C1 segment of cervical spinal cord (tissue), 14 donors: ENCODE measurements around the gene LDLRAD3.
"Not testable (repeated sequence)": the region's sequence is repeated elsewhere in the genome, so short reads cannot be mapped to it uniquely, and the experiment has no call there.

Source experiments
- DNase-seq, 14 donors: peaks; one replicate each; lab custom pipeline; 2025; lab: John Stamatoyannopoulos, UW

Gene LDLRAD3, protein sequence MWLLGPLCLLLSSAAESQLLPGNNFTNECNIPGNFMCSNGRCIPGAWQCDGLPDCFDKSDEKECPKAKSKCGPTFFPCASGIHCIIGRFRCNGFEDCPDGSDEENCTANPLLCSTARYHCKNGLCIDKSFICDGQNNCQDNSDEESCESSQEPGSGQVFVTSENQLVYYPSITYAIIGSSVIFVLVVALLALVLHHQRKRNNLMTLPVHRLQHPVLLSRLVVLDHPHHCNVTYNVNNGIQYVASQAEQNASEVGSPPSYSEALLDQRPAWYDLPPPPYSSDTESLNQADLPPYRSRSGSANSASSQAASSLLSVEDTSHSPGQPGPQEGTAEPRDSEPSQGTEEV

DNA sequence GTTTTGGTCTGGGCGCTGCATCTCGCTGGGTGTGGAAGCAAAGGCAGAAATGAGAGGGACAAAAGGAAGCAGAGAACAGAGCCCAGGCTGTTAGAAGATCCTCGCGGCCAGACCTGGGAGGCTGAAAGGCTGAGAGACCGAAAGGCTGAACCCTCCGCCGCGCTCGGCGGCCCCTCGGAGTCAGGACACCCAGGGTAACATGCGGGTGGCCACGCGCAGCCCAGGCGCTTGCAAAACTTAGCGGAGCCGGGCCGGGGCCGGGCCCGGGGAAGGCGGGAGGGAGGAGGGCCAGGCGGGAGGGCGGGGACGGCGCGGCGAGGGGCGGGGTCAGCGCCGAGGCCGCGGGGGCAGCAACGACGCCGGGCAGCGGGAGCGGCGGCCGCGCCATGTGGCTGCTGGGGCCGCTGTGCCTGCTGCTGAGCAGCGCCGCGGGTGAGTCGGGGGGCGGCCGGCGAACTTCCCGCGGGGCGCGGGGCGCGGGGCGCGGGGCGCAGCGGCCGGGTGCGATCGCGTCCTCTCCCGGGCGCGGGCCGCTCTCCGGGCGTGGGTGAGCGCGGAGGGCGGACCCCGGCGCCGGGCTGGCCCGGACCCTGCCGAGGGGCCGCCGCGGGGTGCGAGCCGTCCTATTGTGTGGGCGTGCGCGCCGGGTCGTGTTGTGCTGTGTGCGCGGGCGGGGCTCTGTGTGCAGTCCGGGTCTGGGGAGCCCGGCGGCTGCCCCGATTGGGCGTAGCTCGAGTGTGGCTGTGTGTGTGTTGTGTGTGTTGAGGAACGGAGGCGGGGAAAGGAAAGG, at the start of gene LDLRAD3:
TSS of gene LDLRAD3 (plus strand) at position 350 of the 790 bp plus-strand sequence. CDS start at position 387, 37 bp downstream.
- peak in 13 of 14 donors; percentile 46 to 86 (median 67) for DNase-seq

DNA sequence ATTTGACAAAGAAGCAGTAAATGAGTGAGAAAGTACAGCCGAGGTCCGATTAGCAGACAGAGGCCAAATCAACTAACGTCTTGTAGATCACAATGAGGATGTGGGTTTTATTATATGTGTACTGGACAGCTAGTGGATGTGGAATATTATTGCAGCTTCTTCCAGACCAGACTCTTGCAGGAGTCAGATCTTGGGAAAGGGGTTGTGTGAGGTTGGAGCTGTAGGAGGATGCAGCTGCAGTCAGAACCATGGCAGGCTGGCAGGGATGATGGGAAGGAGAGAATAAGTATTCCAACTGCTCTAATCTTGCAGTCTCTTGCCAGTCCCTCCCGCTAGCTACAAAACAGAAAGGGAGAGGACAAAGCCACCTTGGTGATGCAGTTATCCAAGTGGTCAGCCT, 46.8 kb upstream of the LDLRAD3 start:
- DNase-seq, result no peak

DNA sequence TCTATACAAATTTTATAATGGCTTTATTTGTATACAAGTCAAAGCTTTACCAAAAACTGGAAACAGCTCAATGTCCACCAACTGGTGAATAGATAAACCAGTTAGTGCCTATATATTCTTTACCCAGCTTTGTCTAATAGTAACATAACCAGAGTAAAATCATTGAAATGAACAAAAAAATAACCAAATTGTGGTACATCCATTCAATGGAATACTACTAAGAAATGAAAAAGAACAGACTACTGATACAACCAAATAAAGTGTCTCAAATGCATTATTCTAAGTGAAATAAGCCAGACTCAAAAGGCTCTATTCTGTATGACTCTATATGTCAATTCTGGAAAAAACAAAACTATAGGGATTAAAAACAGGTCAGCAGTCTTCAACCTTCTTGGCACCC, 40.9 kb upstream of the LDLRAD3 start:
- DNase-seq, result no peak

GRCh38 chr11:35905646-35906276, 38.1 kb upstream of the LDLRAD3 start:
- peak in 3 of 14 donors; percentile 24 to 39 (median 34) for DNase-seq

- DNase-seq, result no peak
Observed at GRCh38 chr11:35906277-35906661, 37.6 kb upstream of the LDLRAD3 start.

DNA sequence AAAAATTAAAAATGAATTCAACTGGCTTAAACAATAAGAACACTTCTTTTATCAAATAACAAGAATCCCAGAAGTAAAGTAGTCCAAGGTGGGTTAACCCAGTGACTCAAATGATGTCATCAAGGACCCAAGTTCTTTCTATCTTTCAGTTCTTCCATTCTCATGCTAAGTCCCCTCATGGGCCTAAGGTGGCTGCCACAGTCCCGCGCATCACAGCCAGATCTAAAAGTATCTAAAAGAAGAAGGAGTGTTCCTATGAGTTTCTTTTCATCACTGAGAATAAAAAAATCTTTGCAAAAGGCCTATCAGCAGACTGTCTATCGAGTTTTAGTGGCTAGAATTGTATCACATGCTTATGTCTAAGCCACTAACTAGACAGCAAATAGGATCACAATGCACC, 37.2 kb upstream of the LDLRAD3 start:
- DNase-seq, result no peak

- DNase-seq, result peak in 1 of 14 donors; percentile 19
Observed at GRCh38 chr11:35907648-35908431, 36.0 kb upstream of the LDLRAD3 start.

DNA sequence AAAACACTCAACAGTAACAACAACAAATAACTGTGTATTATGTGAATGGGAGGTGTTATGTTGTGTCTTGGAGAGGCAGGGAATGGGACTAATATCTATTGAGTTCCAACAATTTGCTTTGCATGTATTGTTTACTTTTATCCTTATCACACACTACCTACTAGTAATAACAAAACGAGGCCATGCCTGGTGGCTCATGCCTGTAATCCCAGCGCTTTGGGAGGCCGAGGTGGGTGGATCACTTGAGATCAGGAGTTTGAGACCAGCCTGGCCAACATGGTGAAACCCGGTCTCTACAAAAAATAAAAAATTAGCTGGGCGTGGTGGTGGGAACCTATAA, 35.5 kb upstream of the LDLRAD3 start:
- DNase-seq, result not testable (repeated sequence)

DNA sequence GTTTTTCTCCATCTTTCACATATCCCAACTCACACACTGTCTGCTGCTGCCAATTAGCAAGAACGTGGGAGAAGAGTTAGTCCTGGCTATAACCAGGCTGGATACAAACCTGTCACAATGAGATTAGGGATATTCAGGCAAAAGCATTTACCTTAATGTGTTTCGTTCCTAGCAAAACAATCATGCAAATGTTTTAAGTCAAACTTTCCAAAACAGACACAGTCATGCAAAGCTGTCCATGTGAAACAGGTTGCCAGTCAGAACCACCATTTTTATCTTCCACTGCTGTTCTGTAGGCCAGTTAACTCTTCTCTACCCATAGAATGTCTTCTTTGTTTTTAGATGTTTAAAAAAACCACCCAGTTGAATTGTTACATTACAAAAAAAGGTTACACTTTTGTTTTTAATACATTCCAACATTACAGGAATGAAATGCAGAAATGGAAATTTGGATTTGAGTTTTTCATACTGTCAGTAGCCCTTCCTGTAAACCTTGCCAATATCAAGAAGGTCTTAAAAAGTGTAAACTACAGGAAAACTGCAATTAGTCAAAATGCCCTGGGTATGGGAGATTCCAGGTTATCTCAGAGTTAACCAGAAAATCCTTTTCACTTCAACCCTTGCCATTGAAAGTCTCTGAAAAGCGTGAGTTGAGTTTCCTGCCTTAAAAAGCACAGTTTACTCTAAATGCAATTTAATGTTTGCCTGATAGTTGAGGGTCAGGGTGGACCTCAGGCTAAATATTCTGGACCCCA, 34.2 kb upstream of the LDLRAD3 start:
- DNase-seq, result no peak

DNA sequence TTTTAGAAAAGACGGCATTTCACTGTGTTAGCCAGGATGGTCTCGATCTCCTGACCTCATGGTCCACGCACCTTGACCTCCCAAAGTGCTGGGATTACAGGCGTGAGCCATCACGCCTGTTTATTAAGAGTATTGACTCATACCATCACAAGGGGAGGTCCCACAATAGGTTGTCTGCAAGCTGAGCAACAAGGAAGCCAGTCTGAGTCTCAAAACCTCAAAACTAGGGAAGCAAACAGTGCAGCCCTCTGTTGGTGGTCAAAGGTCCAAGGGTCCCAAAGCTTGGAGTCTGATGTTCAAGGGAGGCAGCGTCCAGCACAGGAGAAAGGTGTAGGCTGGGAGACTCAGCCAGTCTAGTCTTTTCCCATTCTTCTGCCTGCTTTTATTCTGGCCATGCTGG, 32.8 kb upstream of the LDLRAD3 start:
- DNase-seq, result no peak

DNA sequence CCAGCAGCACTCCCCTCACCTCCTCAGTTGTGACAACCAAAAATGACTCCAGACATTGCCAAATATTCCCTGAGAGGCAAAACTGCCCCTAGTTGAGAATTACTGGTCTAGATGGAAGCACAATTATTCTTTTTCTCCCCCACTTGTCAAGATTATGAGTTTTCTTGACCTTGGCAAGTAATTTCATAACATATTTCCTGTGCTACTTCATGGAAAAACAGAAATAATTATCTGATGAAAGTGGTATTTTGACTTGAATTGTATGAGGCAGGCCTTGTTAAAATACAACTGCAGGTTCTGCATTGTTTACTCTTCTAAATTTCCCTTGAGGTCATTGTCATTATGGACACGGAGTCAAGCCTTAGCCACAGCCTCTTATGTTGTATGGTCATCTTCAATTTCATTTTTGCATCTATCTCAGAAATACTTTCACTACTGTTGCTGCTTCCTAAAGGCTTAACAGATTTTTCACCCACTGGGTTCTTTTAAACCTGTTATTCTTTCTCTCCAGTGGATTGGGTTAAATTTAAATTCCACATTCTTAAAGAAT, 32.2 kb upstream of the LDLRAD3 start:
- DNase-seq, result no peak

DNA sequence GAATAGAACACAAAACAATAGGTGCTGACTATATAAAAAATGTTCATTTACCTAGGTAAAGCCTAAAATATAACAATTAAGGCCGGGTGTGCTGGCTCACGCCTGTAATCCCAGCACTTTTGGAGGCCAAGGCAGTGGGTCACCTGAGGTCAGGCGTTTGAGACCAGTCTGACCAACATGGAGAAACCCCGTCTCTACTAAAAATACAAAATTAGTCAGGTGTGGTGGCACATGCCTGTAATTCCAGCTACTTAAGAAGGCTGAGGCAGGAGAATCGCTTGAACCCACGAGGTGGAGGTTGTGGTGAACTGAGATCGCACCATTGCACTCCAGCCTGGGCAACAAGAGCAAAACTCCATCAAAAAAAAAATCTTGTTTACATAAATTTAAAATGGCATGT, 31.4 kb upstream of the LDLRAD3 start:
- not testable (repeated sequence) for DNase-seq

GRCh38 chr11:35912883-35913624, 30.8 kb upstream of the LDLRAD3 start:
- no peak for DNase-seq

DNA sequence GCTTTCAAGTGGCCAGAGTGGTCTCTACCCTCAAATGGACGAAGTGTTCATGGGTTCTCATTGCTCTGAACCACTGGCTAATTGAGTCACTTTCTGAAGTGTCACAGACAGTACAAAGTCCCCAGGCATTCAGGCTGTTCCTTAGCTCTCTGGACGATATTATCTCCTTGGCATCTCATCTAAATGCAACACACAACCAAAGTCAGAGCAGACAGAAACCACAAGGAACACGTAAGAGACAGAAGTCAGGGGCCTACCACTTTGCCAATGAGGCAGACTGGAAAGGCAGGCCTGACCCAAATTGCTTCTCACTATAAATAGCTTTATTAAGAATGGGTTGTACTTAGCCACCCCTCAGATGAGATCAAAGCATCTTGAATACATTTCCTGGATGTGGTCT, 29.0 kb upstream of the LDLRAD3 start:
- DNase-seq, result no peak

GRCh38 chr11:35916270-35916669, 27.6 kb upstream of the LDLRAD3 start:
- DNase-seq, result no peak

- DNase-seq, result no peak
Observed at GRCh38 chr11:35917676-35918075, 26.2 kb upstream of the LDLRAD3 start.

- peak in 3 of 14 donors; percentile 48 to 70 (median 64) for DNase-seq
Observed at GRCh38 chr11:35918716-35919115, 25.1 kb upstream of the LDLRAD3 start.

DNA sequence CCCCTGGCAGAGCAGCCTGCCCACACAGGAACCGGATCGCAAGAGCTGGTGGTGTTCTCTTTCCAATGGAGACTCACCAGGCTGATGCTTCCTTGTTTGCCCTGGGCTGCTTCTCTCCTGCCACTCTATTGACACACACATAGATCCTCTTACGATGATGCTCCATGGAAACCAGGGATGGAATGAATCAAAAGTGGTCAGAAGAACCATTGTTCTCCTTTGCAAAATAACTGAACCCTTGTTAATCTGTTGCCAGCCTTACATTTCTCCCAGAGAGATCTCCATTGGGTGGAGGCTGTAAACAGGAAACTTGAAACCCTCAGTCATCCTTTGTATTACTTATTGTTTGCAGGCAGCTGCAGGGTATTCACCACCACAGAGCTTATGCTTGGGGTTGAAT, 24.6 kb upstream of the LDLRAD3 start:
- peak in 7 of 14 donors; percentile 32 to 70 (median 48) for DNase-seq

GRCh38 chr11:35923452-35923851, 20.4 kb upstream of the LDLRAD3 start:
- peak in 1 of 14 donors; percentile 14 for DNase-seq

DNA sequence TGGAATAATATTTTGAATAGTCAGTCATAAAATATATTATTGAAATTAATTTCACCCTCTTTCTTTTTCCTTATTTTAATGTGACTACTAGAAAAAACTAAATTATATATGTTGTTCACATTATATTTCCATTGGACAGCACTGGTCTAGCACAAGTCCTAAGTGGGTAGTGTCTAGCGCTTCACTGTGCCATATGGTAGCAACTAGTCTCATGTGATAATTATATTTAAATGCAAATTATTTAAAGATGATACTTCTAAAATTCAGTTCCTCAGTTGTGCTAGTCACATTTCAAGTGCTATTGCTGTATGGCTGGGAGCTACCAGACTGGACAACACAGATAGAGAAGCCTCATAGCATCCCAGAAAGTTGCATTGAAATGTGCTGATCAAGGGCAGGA, 19.1 kb upstream of the LDLRAD3 start:
- DNase-seq, result no peak
